Measurements from ENCODE around the gene EXOC3. TPM values are rescaled to one million over a fixed set of nuclear protein-coding genes. Genes with fewer than 3 reads are reported as not detected.

EXOC3 gene
- total and polyA plus RNA-seq, 2 of the 4 experiments (the other 2 are of a cell fraction): 35.1 to 47.5 TPM

DNA sequence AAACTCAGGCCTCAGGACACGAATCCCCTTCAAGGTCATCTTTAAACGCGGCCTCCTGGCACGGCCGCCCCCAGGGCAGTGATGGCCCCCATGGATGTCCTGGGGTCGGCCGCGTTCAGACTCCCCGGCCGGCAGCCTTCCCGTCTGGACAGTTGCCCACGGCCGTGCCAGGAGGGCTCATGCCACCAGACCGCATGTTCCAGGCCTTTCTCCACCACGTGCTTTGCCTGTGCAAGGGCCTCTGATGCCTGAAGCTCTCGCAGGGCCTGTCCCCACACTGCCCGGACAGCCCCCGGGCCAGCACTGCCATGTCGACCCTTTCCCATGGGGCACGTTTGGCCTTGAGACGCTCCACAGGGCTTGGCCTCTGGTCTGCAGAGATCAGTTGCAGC, 46.7 kb downstream of the EXOC3 start:
- no peak overlapping the region for H2BK120ac ChIP-seq (ENCODE audit: low read depth, low read length)
- no peak overlapping the region for H3K4ac ChIP-seq (ENCODE audit: low read depth, low read length)
- peaks cover 28% of the 10 kb centered on the region; the same call in 1 of the 2 replicates for H3K27me3 ChIP-seq (ENCODE audit: control insufficient read depth, insufficient read depth, low read length)
- H3K56ac ChIP-seq (ENCODE audit: extremely low read depth, insufficient read depth, low read length): no peak overlapping the region
- no peak for ATAC-seq (ENCODE audit: low read depth)
- no peaks in the 10 kb centered on the region for H4K20me1 ChIP-seq (ENCODE audit: insufficient read depth, low read length)
- no peaks in the 10 kb centered on the region for H3K36me3 ChIP-seq (ENCODE audit: control insufficient read depth, insufficient read depth, low read length)
- no peak overlapping the region for H2AK9ac ChIP-seq (replicated peaks; ENCODE audit: low read depth, low read length, poor library complexity)
- no peak overlapping the region for H2BK20ac ChIP-seq (ENCODE audit: low read depth, low read length)
- no peak overlapping the region for H2AK5ac ChIP-seq (ENCODE audit: low read depth, low read length)
- no peak overlapping the region for H4K8ac ChIP-seq (ENCODE audit: low read depth in 2 of 2, low read length in 2 of 2)
- no peak for DNase-seq
- no peak overlapping the region for H2BK5ac ChIP-seq (ENCODE audit: low read depth, low read length, poor library complexity, severe bottlenecking)
- H4K91ac ChIP-seq (ENCODE audit: insufficient read depth, low read depth, low read length): no peak overlapping the region
- POLR2A ChIA-PET (ENCODE audit: unreplicated experiment): no interaction called here
- no peak overlapping the region for H3K4me3 ChIP-seq (ENCODE audit: insufficient read depth, low read depth, low read length)
- intact Hi-C loops (cut with micrococcal nuclease): no loop called here
- 51% methylated on average over 5 of the region's 21 CpGs; no CpG with 5 or more reads in 1 of the 2 experiments for WGBS, 2 experiments (ENCODE audit: extremely low coverage in 2 of 2, insufficient read length in 1 of 2)
- no TSS peak for BruUV-seq (replicated peaks)
- H4K5ac ChIP-seq (ENCODE audit: low read depth, low read length): no peak overlapping the region
- TF ChIP-seq, protein P1, sequence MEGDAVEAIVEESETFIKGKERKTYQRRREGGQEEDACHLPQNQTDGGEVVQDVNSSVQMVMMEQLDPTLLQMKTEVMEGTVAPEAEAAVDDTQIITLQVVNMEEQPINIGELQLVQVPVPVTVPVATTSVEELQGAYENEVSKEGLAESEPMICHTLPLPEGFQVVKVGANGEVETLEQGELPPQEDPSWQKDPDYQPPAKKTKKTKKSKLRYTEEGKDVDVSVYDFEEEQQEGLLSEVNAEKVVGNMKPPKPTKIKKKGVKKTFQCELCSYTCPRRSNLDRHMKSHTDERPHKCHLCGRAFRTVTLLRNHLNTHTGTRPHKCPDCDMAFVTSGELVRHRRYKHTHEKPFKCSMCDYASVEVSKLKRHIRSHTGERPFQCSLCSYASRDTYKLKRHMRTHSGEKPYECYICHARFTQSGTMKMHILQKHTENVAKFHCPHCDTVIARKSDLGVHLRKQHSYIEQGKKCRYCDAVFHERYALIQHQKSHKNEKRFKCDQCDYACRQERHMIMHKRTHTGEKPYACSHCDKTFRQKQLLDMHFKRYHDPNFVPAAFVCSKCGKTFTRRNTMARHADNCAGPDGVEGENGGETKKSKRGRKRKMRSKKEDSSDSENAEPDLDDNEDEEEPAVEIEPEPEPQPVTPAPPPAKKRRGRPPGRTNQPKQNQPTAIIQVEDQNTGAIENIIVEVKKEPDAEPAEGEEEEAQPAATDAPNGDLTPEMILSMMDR (conservative IDR thresholded peaks at IDR 0.05; ENCODE audit: low read depth, low read length): no peak
- TF ChIP-seq POLR2A (IDR thresholded peaks at IDR 0.05; ENCODE audit: low read depth, low read length) (no peak), MXI1 (IDR thresholded peaks at IDR 0.05; ENCODE audit: borderline replicate concordance, low read depth, low read length) (no peak), RAD21 (IDR thresholded peaks at IDR 0.05; ENCODE audit: low read length) (no peak), RFX5 (IDR thresholded peaks at IDR 0.05; ENCODE audit: low read depth, low read length) (no peak), MAFK (IDR thresholded peaks at IDR 0.05; ENCODE audit: low read depth, low read length) (no peak), CHD1 (IDR thresholded peaks at IDR 0.05; ENCODE audit: low read depth, low read length) (no peak), SMC3 (IDR thresholded peaks at IDR 0.05; ENCODE audit: low read depth, low read length) (no peak), BHLHE40 (IDR thresholded peaks at IDR 0.05; ENCODE audit: low read depth, low read length) (no peak), MAZ (IDR thresholded peaks at IDR 0.05; ENCODE audit: borderline replicate concordance, low read depth, low read length) (no peak), CEBPB (IDR thresholded peaks at IDR 0.05; ENCODE audit: low read depth, low read length) (no peak), RCOR1 (IDR thresholded peaks at IDR 0.05; ENCODE audit: insufficient replicate concordance, low read length) (no peak), NFE2L2 (IDR thresholded peaks at IDR 0.05; ENCODE audit: low read depth, low read length) (no peak), FOS (IDR thresholded peaks at IDR 0.05; ENCODE audit: low read depth, low read length) (no peak)
- TF ChIP-seq, protein P2, sequence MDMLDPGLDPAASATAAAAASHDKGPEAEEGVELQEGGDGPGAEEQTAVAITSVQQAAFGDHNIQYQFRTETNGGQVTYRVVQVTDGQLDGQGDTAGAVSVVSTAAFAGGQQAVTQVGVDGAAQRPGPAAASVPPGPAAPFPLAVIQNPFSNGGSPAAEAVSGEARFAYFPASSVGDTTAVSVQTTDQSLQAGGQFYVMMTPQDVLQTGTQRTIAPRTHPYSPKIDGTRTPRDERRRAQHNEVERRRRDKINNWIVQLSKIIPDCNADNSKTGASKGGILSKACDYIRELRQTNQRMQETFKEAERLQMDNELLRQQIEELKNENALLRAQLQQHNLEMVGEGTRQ (IDR thresholded peaks at IDR 0.05; ENCODE audit: low read depth, low read length): no peak
- TF ChIP-seq, protein P3, sequence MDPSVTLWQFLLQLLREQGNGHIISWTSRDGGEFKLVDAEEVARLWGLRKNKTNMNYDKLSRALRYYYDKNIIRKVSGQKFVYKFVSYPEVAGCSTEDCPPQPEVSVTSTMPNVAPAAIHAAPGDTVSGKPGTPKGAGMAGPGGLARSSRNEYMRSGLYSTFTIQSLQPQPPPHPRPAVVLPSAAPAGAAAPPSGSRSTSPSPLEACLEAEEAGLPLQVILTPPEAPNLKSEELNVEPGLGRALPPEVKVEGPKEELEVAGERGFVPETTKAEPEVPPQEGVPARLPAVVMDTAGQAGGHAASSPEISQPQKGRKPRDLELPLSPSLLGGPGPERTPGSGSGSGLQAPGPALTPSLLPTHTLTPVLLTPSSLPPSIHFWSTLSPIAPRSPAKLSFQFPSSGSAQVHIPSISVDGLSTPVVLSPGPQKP (IDR thresholded peaks at IDR 0.05; ENCODE audit: borderline replicate concordance, low read depth, low read length): no peak
- H3K79me1 ChIP-seq (ENCODE audit: low read depth in 1 of 2, low read length in 2 of 2): no peaks in the 10 kb centered on the region
- H2AFZ ChIP-seq (replicated peaks; ENCODE audit: low read length, poor library complexity): peak overlapping the region; percentile 43
- H3K18ac ChIP-seq (ENCODE audit: low read depth, low read length): no peak overlapping the region
- no peaks in the 10 kb centered on the region for H3K4me1 ChIP-seq (ENCODE audit: control insufficient read depth, insufficient read depth, low read length)
- CTCF ChIA-PET: no interaction called here
- H3K23ac ChIP-seq (ENCODE audit: low read depth, low read length): no peak overlapping the region
- in situ Hi-C loops (cut with MboI; ENCODE audit: low sequenced_read_pairs): no loop called here
- H3K27ac ChIP-seq (ENCODE audit: insufficient read depth, low read length): no peak overlapping the region
- H2BK15ac ChIP-seq (ENCODE audit: low read depth, low read length): no peak overlapping the region
- dilution Hi-C loops (cut with HindIII; ENCODE audit: low sequenced_read_pairs, unreplicated experiment): no loop called here
- no peak overlapping the region for H3K9ac ChIP-seq (ENCODE audit: low read depth, low read length)
- no peaks in the 10 kb centered on the region for H3K9me1 ChIP-seq (ENCODE audit: insufficient read depth, low read length)
- H3K4me2 ChIP-seq (ENCODE audit: low read depth, low read length): no peak overlapping the region
- no peaks in the 10 kb centered on the region for H3K9me3 ChIP-seq (ENCODE audit: control insufficient read depth, insufficient read depth, low read length)
- H3K14ac ChIP-seq (replicated peaks; ENCODE audit: low read depth, low read length): no peak overlapping the region
